Prostate gland (tissue), 2 donors: Measurements from ENCODE around the gene MUC13. TPM values are rescaled to one million over a fixed set of nuclear protein-coding genes. Genes with fewer than 3 reads are reported as not detected.

Source experiments
- DNase-seq: peaks from one replicate; pipeline ENCODE4 v3.0.0-alpha.2; 2019; ENCODE audit warnings: low spot score
- H3K27ac ChIP-seq, 2 donors: fragments of 200-600 bp; sonication (generic); 2 replicates each; pipeline ENCODE4 v1.5.1; 2017 to 2019
- H3K27me3 ChIP-seq: fragments of 200-600 bp; sonication (generic); replicated peaks from 2 replicates; pipeline ENCODE4 v1.5.1; 2019; ENCODE audit not compliant: insufficient read depth
- H3K36me3 ChIP-seq, 2 donors: fragments of 200-600 bp; sonication (generic); 1 replicate in 1 of 2; 2 replicates in 1 of 2; pipeline versions ENCODE4 v1.5.1 to v1.8.1; 2017 to 2019
- H3K4me1 ChIP-seq: fragments of 200-600 bp; sonication (generic); replicated peaks from 2 replicates; pipeline ENCODE4 v1.5.1; 2019
- H3K4me3 ChIP-seq, 2 donors: fragments of 200-600 bp; sonication (generic); 2 replicates each; pipeline ENCODE4 v1.5.1; 2017 to 2019
- H3K9me3 ChIP-seq: fragments of 200-600 bp; sonication (generic); 2 replicates; pipeline ENCODE4 v1.5.1; 2017
- POLR2A ChIP-seq: fragments of 450-650 bp; IDR thresholded peaks from one replicate; pipeline ENCODE4 v1.6.1; 2016; ENCODE audit warnings: antibody characterized with exemption, mild to moderate bottlenecking
- POLR2AphosphoS5 ChIP-seq: sonication (generic); formaldehyde crosslinking; IDR thresholded peaks from one replicate; pipeline ENCODE4 v1.6.1; 2017; ENCODE audit warnings: antibody characterized with exemption
- WGBS: methylation state at CpG from one replicate; pipeline ENCODE4 v1.1.5; 2018; 5-methylcytosine and 5-hydroxymethylcytosine counted together
- intact Hi-C: fragments of 100-400 bp; cut with DNase I; formaldehyde crosslinking; loops from one replicate; pipeline ENCODE4 v1.14.2; 2022
- total RNA-seq, 2 donors: library from RNA; depleted of rRNA; stranded (reverse); fragments of >200 nt; gene quantifications; one replicate each; pipeline ENCODE4 v1.1.0, GENCODE V29; 2016
- TF ChIP-seq, protein P1 (sequence below), 4 experiments: fragments of 200-600 bp in 2 of 4; fragments of 450-650 bp in 2 of 4; sonication (generic) in 2 of 4; IDR thresholded peaks; 1 replicate in 3 of 4; 2 replicates in 1 of 4; pipeline ENCODE4 v1.5.1; 2016 to 2019; ENCODE audit warnings: antibody characterized with exemption in 4 of 4, mild to moderate bottlenecking in 2 of 4, moderate library complexity in 2 of 4

MUC13 gene
- total RNA-seq, 2 donors from 2014 or later, result 1.3 to 1.5 TPM

DNA sequence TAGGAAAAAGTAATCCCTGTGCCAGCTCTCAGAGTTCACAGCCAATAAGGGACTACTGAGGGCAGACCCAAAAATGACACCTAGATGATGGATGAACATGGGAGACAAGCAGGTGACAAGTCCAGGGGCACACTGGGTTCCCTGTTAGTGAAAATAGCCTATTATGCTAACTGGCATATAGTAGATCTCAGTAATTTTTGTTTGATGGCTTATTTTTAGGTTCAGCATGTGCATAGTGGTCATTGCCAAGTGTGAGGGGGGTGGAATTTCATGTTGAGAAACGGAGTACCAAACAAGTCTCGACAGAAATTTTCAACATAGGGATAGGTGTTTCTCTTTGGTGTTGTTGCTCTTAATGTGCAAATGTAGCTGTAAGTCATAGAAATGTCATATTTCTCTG, 41.0 kb downstream of the MUC13 start:
- peak; percentile 34 for DNase-seq
- Histone ChIP-seq H3K27ac (peak overlapping the region; percentile 2 to 36), H3K27me3 (no peaks in the 10 kb centered on the region), H3K4me3 (no peak overlapping the region), H3K9me3 (no peaks in the 10 kb centered on the region), H3K4me1 (no peaks in the 10 kb centered on the region), H3K36me3 (no peaks in the 10 kb centered on the region)
- 24% methylated on average over 2 of the region's 2 CpGs for WGBS
- intact Hi-C loops, result no loop called here
- TF ChIP-seq POLR2A, result no peak
- TF ChIP-seq POLR2AphosphoS5, result peak; percentile 71

DNA sequence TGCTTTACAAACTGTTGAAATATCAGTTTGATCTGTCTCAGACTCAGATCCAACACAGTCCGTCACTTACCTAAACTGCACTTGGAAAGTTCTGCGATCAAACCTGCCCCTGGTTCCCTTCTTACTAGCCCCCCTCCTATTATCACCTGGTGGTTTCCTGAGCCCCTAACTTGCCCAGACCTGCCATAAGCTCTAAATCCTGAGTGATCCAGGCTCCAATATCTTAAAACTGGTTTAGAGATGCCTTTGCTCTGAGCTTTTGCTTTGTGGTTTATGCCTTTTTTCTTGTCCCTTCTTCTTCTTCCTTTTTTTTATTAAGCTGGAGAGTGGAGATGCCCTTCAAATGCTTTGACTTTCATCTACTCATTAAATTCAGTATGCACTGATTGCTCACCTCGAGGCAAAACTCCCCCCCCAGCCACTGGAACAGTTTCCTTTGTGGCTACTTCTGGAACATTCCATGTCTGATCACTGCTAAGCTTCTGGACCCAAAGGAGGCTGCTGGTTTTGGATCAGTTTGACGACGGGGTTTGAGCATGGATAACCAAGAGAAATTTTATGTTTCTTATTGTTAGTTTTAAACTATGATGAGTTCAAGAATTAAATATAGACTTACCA, 43.9 kb downstream of the MUC13 start:
- Histone ChIP-seq H3K27me3 (no peaks in the 10 kb centered on the region), H3K36me3 (no peaks in the 10 kb centered on the region), H3K9me3 (no peaks in the 10 kb centered on the region), H3K4me3 (no peak overlapping the region), H3K4me1 (no peaks in the 10 kb centered on the region), H3K27ac (peak overlapping the region; percentile 16 to 40)
- DNase-seq, result peak; percentile 33
- WGBS, result 60% methylated on average over 5 of the region's 5 CpGs
- intact Hi-C loops, result no loop called here
- TF ChIP-seq POLR2A (no peak), POLR2AphosphoS5 (peak; percentile 38)
- TF ChIP-seq, protein P1, sequence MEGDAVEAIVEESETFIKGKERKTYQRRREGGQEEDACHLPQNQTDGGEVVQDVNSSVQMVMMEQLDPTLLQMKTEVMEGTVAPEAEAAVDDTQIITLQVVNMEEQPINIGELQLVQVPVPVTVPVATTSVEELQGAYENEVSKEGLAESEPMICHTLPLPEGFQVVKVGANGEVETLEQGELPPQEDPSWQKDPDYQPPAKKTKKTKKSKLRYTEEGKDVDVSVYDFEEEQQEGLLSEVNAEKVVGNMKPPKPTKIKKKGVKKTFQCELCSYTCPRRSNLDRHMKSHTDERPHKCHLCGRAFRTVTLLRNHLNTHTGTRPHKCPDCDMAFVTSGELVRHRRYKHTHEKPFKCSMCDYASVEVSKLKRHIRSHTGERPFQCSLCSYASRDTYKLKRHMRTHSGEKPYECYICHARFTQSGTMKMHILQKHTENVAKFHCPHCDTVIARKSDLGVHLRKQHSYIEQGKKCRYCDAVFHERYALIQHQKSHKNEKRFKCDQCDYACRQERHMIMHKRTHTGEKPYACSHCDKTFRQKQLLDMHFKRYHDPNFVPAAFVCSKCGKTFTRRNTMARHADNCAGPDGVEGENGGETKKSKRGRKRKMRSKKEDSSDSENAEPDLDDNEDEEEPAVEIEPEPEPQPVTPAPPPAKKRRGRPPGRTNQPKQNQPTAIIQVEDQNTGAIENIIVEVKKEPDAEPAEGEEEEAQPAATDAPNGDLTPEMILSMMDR (IDR thresholded peaks at IDR 0.05), result no peak

DNA sequence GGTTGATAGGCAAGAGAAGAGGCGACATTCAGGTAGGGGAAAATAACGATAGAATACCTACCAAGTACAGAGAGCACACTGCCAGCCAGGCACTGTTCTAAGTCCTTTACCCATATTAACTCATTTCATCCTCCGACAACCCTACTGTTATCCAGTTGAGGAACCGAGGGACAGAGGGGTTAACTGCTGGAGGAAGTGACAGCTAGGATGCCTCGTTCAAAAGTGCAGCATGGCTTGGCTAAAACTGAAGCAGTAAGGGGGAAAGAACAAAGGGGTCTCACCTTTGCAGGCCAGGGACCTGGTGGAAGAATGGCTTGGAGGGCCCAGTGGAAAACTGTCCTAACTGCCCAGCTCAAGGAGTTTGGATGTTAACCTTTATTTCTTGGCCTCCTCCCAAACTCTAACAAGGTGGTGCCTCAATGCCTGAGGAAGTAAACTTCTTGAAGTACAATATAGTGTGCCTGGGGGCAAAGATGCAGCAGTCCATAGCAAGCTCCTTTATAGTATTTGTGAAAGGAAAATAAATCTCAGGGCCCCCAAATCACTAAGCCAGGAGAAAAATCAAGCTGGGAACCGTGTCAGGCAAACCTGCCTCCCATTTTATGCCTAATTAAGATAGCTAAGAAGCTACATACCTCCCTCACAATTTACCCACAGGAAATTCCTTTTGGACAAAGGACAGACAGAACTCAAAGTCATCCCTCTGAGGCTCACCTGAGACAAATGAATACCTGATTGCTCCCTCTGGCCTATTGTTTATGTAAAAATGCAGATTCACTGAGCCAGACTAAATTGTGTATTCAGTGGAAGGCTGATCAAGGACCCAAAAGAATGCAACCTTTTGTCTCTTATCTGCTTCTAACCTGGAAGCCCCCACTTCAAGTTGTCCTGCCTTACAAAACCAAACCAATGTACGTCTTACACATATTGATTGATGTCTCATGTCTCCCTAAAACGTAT, 45.8 kb downstream of the MUC13 start:
- H3K27ac ChIP-seq, result no peak overlapping the region
- intact Hi-C loops, result loop anchor here (5.0 kb wide), 1 partner anchor 106 kb away; no protein-coding TSS in a partner anchor
- H3K36me3 ChIP-seq, result no peaks in the 10 kb centered on the region
- no peak for TF ChIP-seq POLR2A
- no peak for TF ChIP-seq POLR2AphosphoS5
- TF ChIP-seq, protein P1 (IDR thresholded peaks at IDR 0.05), result no peak
- no peak for DNase-seq
- 69% methylated on average over 8 of the region's 8 CpGs for WGBS
- H3K4me3 ChIP-seq, result no peak overlapping the region
- H3K4me1 ChIP-seq, result no peaks in the 10 kb centered on the region
- no peaks in the 10 kb centered on the region for H3K9me3 ChIP-seq
- H3K27me3 ChIP-seq, result no peaks in the 10 kb centered on the region

DNA sequence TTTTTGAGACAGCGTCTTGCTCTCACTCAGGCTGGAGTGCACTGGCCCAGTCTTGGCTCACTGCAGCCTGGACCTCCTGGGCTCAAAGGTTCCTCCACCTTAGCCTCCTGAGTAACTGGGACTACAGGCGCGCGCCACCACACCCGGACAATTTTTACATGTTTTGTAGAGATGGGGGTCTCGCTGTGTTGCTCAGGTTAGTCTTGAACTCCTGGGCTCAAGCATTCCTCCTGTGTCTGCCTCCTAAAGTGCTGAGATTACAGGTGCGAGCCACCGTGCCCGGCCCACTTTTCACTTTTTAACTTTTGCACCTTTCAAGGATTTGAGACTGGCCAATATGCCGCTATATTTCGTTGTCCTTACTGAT, 46.6 kb downstream of the MUC13 start:
- Histone ChIP-seq H3K4me3 (peak overlapping the region; percentile 79 to 80), H3K4me1 (peaks cover 3% of the 10 kb centered on the region)
- intact Hi-C loops, result loop anchor here (5.0 kb wide), 1 partner anchor 106 kb away; no protein-coding TSS in a partner anchor

More for the DNA sequence above, 46.6 kb downstream of the MUC13 start:
- Histone ChIP-seq H3K27me3 (no peaks in the 10 kb centered on the region), H3K9me3 (no peaks in the 10 kb centered on the region), H3K36me3 (no peaks in the 10 kb centered on the region), H3K27ac (peak overlapping the region; percentile 92 to 93)
- TF ChIP-seq POLR2A (no peak), POLR2AphosphoS5 (no peak)
- TF ChIP-seq, protein P1 (IDR thresholded peaks at IDR 0.05), result no peak
- no peak for DNase-seq
- WGBS, result 89% methylated on average over 11 of the region's 11 CpGs
